Choroid plexus epithelial cell (primary cell): ENCODE data around the gene SELE.
A peak's percentile ranks its signal among the peaks of the same experiment; 100 is the strongest.

Source experiments
- DNase-seq: peaks from one replicate; pipeline ENCODE4 v3.0.0-alpha.2; 2010; ENCODE audit warnings: low read depth
- H3K4me3 ChIP-seq: 2 replicates; pipeline ENCODE4 v1.5.1; 2011; ENCODE audit warnings: low read depth, mild to moderate bottlenecking, control low read depth, low read length, moderate library complexity
- TF ChIP-seq, protein P1 (sequence below): conservative IDR thresholded peaks from 2 replicates; pipeline ENCODE4 v1.5.1; 2011; ENCODE audit warnings: low read depth, mild to moderate bottlenecking, control low read depth, inconsistent platforms, low read length, moderate library complexity

Gene SELE

DNA sequence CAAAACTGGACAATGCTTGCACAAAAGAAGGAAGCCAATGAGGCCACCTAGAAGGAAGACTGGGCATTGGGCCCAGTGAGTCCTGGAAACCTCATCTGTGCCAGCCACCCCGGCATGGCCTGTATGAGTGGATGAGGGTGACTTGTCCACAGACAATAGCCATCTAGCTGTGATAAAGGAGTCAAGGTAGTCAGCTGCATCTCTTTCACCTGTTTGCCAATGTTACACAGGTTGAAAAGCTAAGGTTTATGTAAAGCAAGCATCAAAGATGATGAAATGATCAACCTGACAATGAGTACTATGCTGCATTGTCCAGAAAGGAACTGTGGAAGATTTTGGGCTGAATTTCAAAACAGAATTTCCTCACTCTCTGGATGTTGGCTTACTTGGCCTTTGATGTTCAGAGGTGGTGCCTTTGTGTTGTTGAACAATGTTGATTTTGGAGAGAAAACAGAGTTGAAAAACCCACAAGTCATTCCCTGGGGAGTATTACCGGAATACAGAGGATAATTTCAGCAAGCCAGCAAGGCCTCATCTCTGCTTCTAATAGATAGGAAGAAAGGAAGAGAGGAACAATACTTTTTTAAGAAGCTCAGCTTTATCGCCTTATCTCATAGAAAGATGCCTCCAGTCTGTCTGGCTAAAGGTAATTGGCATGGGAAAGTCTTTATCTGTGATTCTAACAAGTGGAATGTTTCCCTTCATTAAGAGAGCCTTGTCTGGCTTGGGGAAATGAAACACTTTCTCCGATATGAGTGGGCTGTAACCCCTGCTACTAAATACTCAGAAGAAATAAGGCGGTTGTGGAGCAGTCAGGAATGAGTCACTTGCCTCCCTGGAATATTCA, 11.4 kb upstream of the SELE start:
- H3K4me3 ChIP-seq = no peak overlapping the region
- TF ChIP-seq, protein P1, sequence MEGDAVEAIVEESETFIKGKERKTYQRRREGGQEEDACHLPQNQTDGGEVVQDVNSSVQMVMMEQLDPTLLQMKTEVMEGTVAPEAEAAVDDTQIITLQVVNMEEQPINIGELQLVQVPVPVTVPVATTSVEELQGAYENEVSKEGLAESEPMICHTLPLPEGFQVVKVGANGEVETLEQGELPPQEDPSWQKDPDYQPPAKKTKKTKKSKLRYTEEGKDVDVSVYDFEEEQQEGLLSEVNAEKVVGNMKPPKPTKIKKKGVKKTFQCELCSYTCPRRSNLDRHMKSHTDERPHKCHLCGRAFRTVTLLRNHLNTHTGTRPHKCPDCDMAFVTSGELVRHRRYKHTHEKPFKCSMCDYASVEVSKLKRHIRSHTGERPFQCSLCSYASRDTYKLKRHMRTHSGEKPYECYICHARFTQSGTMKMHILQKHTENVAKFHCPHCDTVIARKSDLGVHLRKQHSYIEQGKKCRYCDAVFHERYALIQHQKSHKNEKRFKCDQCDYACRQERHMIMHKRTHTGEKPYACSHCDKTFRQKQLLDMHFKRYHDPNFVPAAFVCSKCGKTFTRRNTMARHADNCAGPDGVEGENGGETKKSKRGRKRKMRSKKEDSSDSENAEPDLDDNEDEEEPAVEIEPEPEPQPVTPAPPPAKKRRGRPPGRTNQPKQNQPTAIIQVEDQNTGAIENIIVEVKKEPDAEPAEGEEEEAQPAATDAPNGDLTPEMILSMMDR = no peak
- DNase-seq = peak; percentile 80

DNA sequence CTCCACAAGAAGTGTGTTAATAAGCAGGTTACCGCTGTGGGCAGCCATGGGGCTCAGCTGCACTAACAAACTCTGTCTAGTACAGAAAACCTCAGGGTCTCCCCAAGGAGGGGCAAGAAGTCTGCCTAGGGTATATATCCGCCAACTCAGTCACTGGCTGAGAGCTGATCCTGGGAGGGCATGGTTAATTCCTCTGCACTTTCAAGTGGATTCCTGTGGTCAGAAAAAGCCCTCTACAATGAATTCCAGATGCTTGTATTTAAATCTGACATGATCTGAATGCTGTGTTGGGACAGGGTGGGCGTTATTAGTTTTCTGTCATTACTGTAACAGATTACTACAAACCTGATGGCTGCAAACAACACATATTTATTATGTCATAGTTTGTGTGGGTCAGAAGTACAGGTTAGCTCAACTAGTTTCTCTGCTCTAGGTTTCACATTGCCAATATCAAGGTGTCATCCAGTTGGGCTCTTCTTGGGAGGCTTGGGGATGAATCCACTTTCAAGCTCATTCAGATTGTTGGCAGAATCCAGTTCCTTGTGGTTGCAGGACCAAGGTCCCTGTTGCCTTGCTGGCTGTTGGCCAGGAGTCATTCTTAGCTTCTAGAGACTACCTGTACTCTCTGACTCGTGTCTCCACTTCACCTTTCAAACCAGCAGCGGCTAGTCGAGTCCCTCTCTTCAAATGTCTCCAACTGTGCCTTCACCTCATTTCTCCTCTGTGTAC, 8.0 kb upstream of the SELE start:
- DNase-seq = peak; percentile 83

DNA sequence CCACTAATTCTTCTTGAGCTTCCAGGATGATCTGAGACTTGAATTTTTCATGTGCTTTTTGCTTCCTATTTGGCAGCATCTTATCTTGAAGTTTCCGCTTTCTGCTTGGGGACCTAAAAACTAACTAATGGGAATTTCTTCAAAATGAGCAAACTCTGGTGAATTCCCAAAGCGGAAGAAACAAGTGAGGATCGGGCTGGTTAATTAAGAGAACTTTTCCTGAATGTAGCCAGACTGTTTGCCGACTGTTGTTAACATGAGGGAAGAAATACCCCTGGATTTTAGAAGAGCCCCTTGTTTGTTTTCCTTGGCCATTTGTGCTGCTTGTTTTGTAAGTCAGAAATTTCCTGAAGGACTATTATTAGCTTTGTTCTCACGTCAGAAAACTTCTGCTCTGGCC, 6.1 kb upstream of the SELE start:
- TF ChIP-seq, protein P1 = no peak
- DNase-seq = peak; percentile 50
- H3K4me3 ChIP-seq = no peak overlapping the region

More for the DNA sequence above, 8.0 kb upstream of the SELE start:
- TF ChIP-seq, protein P1 = no peak
- H3K4me3 ChIP-seq = no peak overlapping the region

DNA sequence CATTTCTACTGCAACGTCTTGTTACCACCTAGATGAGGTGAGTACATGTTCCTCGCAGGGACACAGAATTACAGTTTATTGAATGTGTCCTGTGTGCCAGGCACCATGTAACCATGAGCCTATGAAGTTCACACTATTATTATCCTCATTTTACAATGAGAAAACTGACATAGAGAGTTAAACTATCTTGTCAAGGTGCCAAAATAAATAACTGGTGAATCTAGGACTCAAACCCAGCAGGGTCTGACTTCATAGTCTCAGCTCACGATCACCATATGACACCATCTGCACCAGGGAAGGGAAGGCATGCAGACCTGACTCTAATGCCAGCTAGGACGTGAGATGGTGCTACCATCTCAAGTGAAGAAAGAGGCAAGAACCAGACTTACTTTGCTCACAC, 2.4 kb downstream of the SELE start:
- peak; percentile 34 for DNase-seq
- no peak overlapping the region for H3K4me3 ChIP-seq

DNA sequence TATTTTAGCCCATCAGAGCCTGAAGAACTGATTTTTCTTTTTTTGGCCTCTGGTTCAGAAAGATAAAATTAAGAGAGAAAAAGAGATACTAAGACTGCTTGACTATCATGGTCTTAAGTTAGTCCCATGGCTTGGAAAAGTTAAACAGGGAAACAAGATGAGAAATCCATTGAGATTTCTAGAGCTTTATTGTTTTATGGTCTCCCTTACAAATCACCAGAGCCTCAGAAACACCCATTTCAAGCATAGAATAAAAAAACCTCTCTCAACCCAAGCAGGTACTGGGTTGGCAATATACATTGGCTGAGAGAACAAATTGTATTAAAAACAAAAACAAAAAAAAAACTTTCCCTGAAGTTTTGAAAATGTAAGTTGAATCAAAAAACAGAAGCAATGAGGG, 3.9 kb downstream of the SELE start:
- TF ChIP-seq, protein P1 = no peak
- no peak for DNase-seq
- H3K4me3 ChIP-seq = no peak overlapping the region

More for the DNA sequence above, 2.4 kb downstream of the SELE start:
- TF ChIP-seq, protein P1 = no peak

DNA sequence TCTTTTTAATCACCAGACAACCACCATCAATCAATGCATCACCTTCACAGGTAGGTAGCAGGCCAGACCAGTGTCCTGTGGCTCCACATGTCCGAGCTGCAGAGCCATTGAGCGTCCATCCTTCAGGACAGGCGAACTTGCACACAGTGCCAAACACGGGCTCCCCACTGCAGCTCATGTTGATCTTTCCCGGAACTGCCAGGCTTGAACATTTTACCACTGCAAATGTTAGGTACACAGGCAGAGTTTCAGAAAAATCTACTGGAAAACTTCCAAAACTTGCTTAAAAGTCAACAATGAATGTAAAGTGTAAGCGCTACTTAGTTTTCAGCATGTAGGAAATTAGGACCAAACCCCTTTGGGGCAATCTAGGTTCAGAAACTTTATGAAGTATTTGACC, 6.6 kb downstream of the SELE start:
- TF ChIP-seq, protein P1 = no peak
- DNase-seq = no peak
- H3K4me3 ChIP-seq = no peak overlapping the region
